OCI-LY1 (cell line): ENCODE results near the gene SMAD6.

ENCODE experiments used
- CTCF ChIP-seq: fragments of 200-600 bp; sonication (generic), shearing (Covaris generic); IDR thresholded peaks from 2 replicates; pipeline ENCODE4 v1.5.1; 2017; ENCODE audit warnings: mild to moderate bottlenecking, antibody characterized with exemption, low read length, moderate library complexity, mixed read lengths
- EZH2 ChIP-seq: fragments of 200-600 bp; sonication (generic), shearing (Covaris generic); IDR thresholded peaks from 2 replicates; pipeline ENCODE4 v1.8.0; 2017; ENCODE audit warnings: borderline replicate concordance, mixed run types, mild to moderate bottlenecking, antibody characterized with exemption, low read length, moderate library complexity, mixed read lengths

GRCh38 chr15:66821307-66821706, 119.3 kb downstream of the SMAD6 start:
- TF ChIP-seq CTCF: no peak
- no peak for TF ChIP-seq EZH2
